ENCODE results near the gene SLCO2B1. TPM values are rescaled to one million over a fixed set of nuclear protein-coding genes. Genes with fewer than 3 reads are reported as not detected.

The SLCO2B1 gene
- total and polyA plus RNA-seq, 2 experiments from 2014 or later = not detected

DNA sequence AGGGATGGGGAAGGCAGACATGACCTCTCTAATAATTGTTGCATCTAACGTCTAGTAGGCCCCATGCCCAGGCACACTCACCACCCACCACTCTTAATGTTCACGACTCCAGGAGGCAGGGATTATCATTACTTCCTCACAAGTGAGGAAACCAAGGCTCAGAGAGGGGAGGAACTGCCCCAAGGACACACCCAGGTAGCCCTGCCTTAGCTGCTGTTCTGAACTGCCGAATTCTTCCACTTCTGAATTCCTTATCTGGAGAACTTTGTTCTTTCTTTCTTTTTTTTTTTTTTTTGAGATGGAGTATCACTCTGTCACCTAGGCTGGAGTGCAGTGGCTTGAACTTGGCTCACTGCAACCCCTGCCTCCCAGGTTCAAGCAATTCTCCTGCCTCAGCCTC is 16.7 kb downstream of the SLCO2B1 start:
- H3K4me1 ChIP-seq (ENCODE audit: insufficient read depth) = no peaks in the 10 kb centered on the region
- H3K4me3 Mint-ChIP-seq = no peak overlapping the region
- H3K27me3 Mint-ChIP-seq (ENCODE audit: insufficient read depth, low read depth, poor library complexity) = peaks cover 2% of the 10 kb centered on the region
- TF ChIP-seq EZH2 (IDR thresholded peaks at IDR 0.05; ENCODE audit: low read depth, unreplicated experiment) = no peak
- TF ChIP-seq STAT1 (IDR thresholded peaks at IDR 0.05; ENCODE audit: unreplicated experiment) = no peak
- no peak for TF ChIP-seq CREB1 (CRISPR knock-in tag; IDR thresholded peaks at IDR 0.05; ENCODE audit: low read depth)
- TF ChIP-seq, protein P1, sequence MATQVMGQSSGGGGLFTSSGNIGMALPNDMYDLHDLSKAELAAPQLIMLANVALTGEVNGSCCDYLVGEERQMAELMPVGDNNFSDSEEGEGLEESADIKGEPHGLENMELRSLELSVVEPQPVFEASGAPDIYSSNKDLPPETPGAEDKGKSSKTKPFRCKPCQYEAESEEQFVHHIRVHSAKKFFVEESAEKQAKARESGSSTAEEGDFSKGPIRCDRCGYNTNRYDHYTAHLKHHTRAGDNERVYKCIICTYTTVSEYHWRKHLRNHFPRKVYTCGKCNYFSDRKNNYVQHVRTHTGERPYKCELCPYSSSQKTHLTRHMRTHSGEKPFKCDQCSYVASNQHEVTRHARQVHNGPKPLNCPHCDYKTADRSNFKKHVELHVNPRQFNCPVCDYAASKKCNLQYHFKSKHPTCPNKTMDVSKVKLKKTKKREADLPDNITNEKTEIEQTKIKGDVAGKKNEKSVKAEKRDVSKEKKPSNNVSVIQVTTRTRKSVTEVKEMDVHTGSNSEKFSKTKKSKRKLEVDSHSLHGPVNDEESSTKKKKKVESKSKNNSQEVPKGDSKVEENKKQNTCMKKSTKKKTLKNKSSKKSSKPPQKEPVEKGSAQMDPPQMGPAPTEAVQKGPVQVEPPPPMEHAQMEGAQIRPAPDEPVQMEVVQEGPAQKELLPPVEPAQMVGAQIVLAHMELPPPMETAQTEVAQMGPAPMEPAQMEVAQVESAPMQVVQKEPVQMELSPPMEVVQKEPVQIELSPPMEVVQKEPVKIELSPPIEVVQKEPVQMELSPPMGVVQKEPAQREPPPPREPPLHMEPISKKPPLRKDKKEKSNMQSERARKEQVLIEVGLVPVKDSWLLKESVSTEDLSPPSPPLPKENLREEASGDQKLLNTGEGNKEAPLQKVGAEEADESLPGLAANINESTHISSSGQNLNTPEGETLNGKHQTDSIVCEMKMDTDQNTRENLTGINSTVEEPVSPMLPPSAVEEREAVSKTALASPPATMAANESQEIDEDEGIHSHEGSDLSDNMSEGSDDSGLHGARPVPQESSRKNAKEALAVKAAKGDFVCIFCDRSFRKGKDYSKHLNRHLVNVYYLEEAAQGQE (IDR thresholded peaks at IDR 0.05; ENCODE audit: unreplicated experiment) = no peak
- TF ChIP-seq, protein P2, sequence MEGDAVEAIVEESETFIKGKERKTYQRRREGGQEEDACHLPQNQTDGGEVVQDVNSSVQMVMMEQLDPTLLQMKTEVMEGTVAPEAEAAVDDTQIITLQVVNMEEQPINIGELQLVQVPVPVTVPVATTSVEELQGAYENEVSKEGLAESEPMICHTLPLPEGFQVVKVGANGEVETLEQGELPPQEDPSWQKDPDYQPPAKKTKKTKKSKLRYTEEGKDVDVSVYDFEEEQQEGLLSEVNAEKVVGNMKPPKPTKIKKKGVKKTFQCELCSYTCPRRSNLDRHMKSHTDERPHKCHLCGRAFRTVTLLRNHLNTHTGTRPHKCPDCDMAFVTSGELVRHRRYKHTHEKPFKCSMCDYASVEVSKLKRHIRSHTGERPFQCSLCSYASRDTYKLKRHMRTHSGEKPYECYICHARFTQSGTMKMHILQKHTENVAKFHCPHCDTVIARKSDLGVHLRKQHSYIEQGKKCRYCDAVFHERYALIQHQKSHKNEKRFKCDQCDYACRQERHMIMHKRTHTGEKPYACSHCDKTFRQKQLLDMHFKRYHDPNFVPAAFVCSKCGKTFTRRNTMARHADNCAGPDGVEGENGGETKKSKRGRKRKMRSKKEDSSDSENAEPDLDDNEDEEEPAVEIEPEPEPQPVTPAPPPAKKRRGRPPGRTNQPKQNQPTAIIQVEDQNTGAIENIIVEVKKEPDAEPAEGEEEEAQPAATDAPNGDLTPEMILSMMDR (conservative IDR thresholded peaks at IDR 0.05; ENCODE audit: low read depth in 2 of 2) = no peak
- no peak for TF ChIP-seq ZNF114 (CRISPR knock-in tag; IDR thresholded peaks at IDR 0.05)
- no peak for TF ChIP-seq EZH2phosphoT487 (IDR thresholded peaks at IDR 0.05; ENCODE audit: unreplicated experiment)
- TF ChIP-seq JUNB (IDR thresholded peaks at IDR 0.05; ENCODE audit: unreplicated experiment) = no peak
- TF ChIP-seq, protein P3, sequence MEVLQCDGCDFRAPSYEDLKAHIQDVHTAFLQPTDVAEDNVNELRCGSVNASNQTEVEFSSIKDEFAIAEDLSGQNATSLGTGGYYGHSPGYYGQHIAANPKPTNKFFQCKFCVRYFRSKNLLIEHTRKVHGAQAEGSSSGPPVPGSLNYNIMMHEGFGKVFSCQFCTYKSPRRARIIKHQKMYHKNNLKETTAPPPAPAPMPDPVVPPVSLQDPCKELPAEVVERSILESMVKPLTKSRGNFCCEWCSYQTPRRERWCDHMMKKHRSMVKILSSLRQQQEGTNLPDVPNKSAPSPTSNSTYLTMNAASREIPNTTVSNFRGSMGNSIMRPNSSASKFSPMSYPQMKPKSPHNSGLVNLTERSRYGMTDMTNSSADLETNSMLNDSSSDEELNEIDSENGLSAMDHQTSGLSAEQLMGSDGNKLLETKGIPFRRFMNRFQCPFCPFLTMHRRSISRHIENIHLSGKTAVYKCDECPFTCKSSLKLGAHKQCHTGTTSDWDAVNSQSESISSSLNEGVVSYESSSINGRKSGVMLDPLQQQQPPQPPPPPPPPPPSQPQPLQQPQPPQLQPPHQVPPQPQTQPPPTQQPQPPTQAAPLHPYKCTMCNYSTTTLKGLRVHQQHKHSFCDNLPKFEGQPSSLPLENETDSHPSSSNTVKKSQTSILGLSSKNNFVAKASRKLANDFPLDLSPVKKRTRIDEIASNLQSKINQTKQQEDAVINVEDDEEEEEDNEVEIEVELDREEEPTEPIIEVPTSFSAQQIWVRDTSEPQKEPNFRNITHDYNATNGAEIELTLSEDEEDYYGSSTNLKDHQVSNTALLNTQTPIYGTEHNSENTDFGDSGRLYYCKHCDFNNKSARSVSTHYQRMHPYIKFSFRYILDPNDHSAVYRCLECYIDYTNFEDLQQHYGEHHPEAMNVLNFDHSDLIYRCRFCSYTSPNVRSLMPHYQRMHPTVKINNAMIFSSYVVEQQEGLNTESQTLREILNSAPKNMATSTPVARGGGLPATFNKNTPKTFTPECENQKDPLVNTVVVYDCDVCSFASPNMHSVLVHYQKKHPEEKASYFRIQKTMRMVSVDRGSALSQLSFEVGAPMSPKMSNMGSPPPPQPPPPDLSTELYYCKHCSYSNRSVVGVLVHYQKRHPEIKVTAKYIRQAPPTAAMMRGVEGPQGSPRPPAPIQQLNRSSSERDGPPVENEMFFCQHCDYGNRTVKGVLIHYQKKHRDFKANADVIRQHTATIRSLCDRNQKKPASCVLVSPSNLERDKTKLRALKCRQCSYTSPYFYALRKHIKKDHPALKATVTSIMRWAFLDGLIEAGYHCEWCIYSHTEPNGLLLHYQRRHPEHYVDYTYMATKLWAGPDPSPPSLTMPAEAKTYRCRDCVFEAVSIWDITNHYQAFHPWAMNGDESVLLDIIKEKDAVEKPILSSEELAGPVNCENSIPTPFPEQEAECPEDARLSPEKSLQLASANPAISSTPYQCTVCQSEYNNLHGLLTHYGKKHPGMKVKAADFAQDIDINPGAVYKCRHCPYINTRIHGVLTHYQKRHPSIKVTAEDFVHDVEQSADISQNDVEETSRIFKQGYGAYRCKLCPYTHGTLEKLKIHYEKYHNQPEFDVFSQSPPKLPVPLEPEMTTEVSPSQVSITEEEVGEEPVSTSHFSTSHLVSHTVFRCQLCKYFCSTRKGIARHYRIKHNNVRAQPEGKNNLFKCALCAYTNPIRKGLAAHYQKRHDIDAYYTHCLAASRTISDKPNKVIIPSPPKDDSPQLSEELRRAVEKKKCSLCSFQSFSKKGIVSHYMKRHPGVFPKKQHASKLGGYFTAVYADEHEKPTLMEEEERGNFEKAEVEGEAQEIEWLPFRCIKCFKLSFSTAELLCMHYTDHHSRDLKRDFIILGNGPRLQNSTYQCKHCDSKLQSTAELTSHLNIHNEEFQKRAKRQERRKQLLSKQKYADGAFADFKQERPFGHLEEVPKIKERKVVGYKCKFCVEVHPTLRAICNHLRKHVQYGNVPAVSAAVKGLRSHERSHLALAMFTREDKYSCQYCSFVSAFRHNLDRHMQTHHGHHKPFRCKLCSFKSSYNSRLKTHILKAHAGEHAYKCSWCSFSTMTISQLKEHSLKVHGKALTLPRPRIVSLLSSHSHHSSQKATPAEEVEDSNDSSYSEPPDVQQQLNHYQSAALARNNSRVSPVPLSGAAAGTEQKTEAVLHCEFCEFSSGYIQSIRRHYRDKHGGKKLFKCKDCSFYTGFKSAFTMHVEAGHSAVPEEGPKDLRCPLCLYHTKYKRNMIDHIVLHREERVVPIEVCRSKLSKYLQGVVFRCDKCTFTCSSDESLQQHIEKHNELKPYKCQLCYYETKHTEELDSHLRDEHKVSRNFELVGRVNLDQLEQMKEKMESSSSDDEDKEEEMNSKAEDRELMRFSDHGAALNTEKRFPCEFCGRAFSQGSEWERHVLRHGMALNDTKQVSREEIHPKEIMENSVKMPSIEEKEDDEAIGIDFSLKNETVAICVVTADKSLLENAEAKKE (CRISPR knock-in tag; IDR thresholded peaks at IDR 0.05) = no peak
- TF ChIP-seq POLR2AphosphoS5 (IDR thresholded peaks at IDR 0.05; ENCODE audit: low read depth) = no peak
- no peak for TF ChIP-seq NANOG (IDR thresholded peaks at IDR 0.05; ENCODE audit: borderline replicate concordance)
- no peak for TF ChIP-seq ZNF331 (CRISPR knock-in tag; IDR thresholded peaks at IDR 0.05; ENCODE audit: low read depth)
- TF ChIP-seq, protein P4, sequence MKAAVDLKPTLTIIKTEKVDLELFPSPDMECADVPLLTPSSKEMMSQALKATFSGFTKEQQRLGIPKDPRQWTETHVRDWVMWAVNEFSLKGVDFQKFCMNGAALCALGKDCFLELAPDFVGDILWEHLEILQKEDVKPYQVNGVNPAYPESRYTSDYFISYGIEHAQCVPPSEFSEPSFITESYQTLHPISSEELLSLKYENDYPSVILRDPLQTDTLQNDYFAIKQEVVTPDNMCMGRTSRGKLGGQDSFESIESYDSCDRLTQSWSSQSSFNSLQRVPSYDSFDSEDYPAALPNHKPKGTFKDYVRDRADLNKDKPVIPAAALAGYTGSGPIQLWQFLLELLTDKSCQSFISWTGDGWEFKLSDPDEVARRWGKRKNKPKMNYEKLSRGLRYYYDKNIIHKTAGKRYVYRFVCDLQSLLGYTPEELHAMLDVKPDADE (IDR thresholded peaks at IDR 0.05) = no peak
- no peak overlapping the region for H3K4me2 ChIP-seq
- no peaks in the 10 kb centered on the region for H3K4me1 Mint-ChIP-seq
- DNase-seq (ENCODE audit: low spot score) (no peak), ATAC-seq (no peak)
- no peak overlapping the region for H3K27ac Mint-ChIP-seq
- H3K9me3 Mint-ChIP-seq = no peaks in the 10 kb centered on the region
- H3K9me2 ChIP-seq (ENCODE audit: insufficient read depth) = no peaks in the 10 kb centered on the region
- H3K36me3 ChIP-seq (ENCODE audit: insufficient read depth) = no peaks in the 10 kb centered on the region
- H3K79me2 ChIP-seq (replicated peaks; ENCODE audit: insufficient read depth) = no peaks in the 10 kb centered on the region
- no peaks in the 10 kb centered on the region for H4K20me1 ChIP-seq (replicated peaks; ENCODE audit: insufficient read depth)
- H3K36me3 Mint-ChIP-seq (ENCODE audit: low read depth) = no peaks in the 10 kb centered on the region
- no peak overlapping the region for H3K27ac ChIP-seq (ENCODE audit: low read depth)
- H3K4me3 ChIP-seq = no peak overlapping the region
- no peaks in the 10 kb centered on the region for H3K27me3 ChIP-seq (ENCODE audit: insufficient read depth)
- H2AFZ ChIP-seq = no peak overlapping the region
- H3F3A ChIP-seq (replicated peaks; ENCODE audit: low read depth) = no peaks in the 10 kb centered on the region
